Measurements from ENCODE around the gene CCDC188. TPM values are rescaled to one million over a fixed set of nuclear protein-coding genes. Genes with fewer than 3 reads are reported as not detected.

Gene CCDC188
- total and polyA plus RNA-seq, 10 of the 15 experiments (the other 5 are each of a cell fraction or from before 2014, with no cell fraction given) = not detected

GRCh38 chr22:20188567-20188877 lies 37.7 kb upstream of the CCDC188 start:
- Histone ChIP-seq H3K9ac (ENCODE audit: control insufficient read depth, insufficient read depth, low read length) (no peak overlapping the region), H3K9me3 (replicated peaks; ENCODE audit: control insufficient read depth, insufficient read depth, low read length) (no peaks in the 10 kb centered on the region), H3K27me3 (replicated peaks in 1 of 2; ENCODE audit: control insufficient read depth in 2 of 2, insufficient read depth in 2 of 2, low read length in 1 of 2) (no peaks in the 10 kb centered on the region), H3K79me2 (ENCODE audit: control insufficient read depth, insufficient read depth, low read length) (no peaks in the 10 kb centered on the region), H3K4me1 (ENCODE audit: control insufficient read depth, insufficient read depth, low read length) (no peaks in the 10 kb centered on the region), H2AFZ (ENCODE audit: control insufficient read depth, low read depth, low read length) (no peak overlapping the region), H4K20me1 (ENCODE audit: control insufficient read depth, insufficient read depth) (no peaks in the 10 kb centered on the region), H3K4me3 (no peak overlapping the region), H3K27ac (ENCODE audit: control insufficient read depth, insufficient read depth) (no peak overlapping the region), H3K36me3 (ENCODE audit: control insufficient read depth in 2 of 2, insufficient read depth in 2 of 2, low read length in 1 of 2) (no peaks in the 10 kb centered on the region), H3K4me2 (ENCODE audit: control insufficient read depth, insufficient read depth) (no peak overlapping the region)
- ChIA-PET POLR2A (no interaction called here), SMC1A (ENCODE audit: uncharacterized antibody, unreplicated experiment) (no interaction called here), RAD21 (ENCODE audit: unreplicated experiment) (no interaction called here), CTCF (no interaction called here)
- intact Hi-C loops (cut with micrococcal nuclease; ENCODE audit: unreplicated experiment) (no loop called here), in situ Hi-C loops (cut with MboI) (no loop called here)
- 67% methylated on average over 6 of the region's 6 CpGs for WGBS (ENCODE audit: insufficient coverage, insufficient replicate concordance, low lambda C conversion rate, missing lambda C conversion rate)
- ATAC-seq = no peak
- no peak for DNase-seq (ENCODE audit: low read depth, low spot score)
- TF ChIP-seq MTA3 (IDR thresholded peaks at IDR 0.05; ENCODE audit: borderline replicate concordance, low read length) = no peak
- no peak for TF ChIP-seq YY1 (IDR thresholded peaks at IDR 0.05; ENCODE audit: low read depth, low read length)
- TF ChIP-seq ELK1 (IDR thresholded peaks at IDR 0.05; ENCODE audit: low read depth, low read length) = no peak
- TF ChIP-seq ASH2L (IDR thresholded peaks at IDR 0.05; ENCODE audit: borderline replicate concordance, low read depth) = no peak
- TF ChIP-seq HDAC6 (IDR thresholded peaks at IDR 0.05; ENCODE audit: unreplicated experiment) = no peak
- TF ChIP-seq SMC3 (IDR thresholded peaks at IDR 0.05; ENCODE audit: borderline replicate concordance, low read length) = no peak
- no peak for TF ChIP-seq E2F8 (IDR thresholded peaks at IDR 0.05; ENCODE audit: low read depth, partially characterized antibody)
- no peak for TF ChIP-seq BCL11A (IDR thresholded peaks at IDR 0.05; ENCODE audit: low read depth, low read length)
- no peak for TF ChIP-seq HSF1 (IDR thresholded peaks at IDR 0.05; ENCODE audit: low read depth, low read length)
- TF ChIP-seq LARP7 (IDR thresholded peaks at IDR 0.05) = no peak
- no peak for TF ChIP-seq PAX5 (IDR thresholded peaks at IDR 0.05; ENCODE audit: borderline replicate concordance, low read depth, low read length)
- no peak for TF ChIP-seq IKZF2 (IDR thresholded peaks at IDR 0.05)
- no peak for TF ChIP-seq NKRF (conservative IDR thresholded peaks at IDR 0.05)
- TF ChIP-seq PML (IDR thresholded peaks at IDR 0.05; ENCODE audit: low read length) = no peak
- no peak for TF ChIP-seq NR2C2 (IDR thresholded peaks at IDR 0.05; ENCODE audit: borderline replicate concordance, control insufficient read depth, insufficient read length, low read depth)
- no peak for TF ChIP-seq SKIL (IDR thresholded peaks at IDR 0.05; ENCODE audit: low read depth, poor library complexity, severe bottlenecking)
- TF ChIP-seq HCFC1 (IDR thresholded peaks at IDR 0.05; ENCODE audit: low read length) = no peak
- no peak for FAIRE-seq
- BruUV-seq (replicated peaks) = no TSS peak

Data from GM12878 (cell line).